HG03521 (cell line): ENCODE results near the gene ACVR1.

Source experiments
- ATAC-seq: cut with Tn5 transposase; IDR thresholded peaks from one replicate; pipeline ENCODE4 v1.9.1; 2021; ENCODE audit warnings: mild to moderate bottlenecking, moderate library complexity; ENCODE audit not compliant: unreplicated experiment

The ACVR1 gene

DNA sequence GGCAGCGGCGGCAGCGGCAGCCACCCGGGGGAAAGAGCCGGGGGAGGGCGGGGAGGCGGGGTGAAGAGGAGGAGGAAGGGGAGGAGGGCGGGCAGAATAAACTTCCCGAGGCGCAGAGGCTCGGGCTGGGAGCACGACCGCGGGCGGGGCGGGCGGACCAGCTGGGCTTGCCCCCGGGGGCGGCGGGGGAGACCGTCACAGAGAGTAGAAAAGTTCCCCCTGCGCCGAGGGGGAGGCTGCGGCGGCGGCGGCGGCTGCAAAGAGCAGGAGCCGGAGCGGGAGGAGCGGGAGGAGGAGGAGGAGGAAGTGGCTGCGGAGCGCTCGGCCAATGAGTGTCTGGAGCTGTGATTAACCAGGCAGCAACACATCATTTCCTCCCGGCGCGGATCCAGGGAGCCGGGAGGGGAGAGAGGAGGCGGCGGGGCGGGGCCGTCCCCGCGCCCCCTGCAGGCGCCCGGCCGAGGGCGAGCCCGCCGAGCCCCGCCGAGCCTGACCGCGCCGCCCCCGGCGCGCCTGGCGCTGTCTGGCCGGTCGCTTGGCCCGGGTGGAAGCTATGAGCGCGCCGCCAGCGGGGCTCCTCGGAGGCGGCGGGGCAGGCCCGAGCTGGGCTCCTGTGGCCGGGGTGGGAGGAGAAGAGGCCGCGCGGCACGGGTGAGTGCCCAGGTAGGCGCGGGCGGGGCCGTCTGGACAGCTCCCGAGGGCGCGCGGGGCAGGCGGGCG is at the start of gene ACVR1:
ACVR1 (minus strand) TSS at position 265 of the 720 bp plus-strand sequence. CDS start 76,837 bp downstream, outside the sequence.
- ATAC-seq: peak; percentile 75

- no peak for ATAC-seq
Observed at GRCh38 chr2:157925071-157925470, 48.9 kb upstream of the ACVR1 start.

DNA sequence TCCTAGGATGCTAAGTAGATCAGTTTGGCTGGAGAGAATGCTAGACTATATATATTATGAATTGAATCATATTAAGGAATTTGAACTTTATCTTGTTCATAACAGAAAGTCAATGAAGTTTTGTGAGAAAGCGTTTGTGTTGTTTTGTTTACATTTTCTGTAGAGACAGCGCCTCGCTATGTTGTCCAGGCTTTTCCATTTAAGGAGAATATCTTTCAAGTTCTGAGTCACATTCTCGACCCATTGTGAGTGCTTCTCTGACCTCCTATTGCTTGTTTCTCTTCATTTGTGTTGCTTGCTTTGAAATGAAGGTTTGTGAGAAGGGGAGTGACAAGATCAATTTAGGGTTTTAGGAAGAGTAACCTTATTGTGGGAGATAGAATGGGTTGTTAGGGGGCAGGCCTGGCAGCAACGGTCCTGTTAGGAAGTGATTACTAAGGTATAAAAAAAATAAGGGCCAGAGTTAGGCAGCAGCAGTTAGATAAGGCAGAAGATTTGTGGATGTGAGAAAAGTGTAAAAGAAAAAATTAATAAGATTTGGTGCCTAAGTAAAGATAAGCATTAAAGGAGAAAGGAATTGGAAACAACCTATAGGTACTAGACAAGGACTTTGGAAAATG is 47.6 kb upstream of the ACVR1 start:
- no peak for ATAC-seq

DNA sequence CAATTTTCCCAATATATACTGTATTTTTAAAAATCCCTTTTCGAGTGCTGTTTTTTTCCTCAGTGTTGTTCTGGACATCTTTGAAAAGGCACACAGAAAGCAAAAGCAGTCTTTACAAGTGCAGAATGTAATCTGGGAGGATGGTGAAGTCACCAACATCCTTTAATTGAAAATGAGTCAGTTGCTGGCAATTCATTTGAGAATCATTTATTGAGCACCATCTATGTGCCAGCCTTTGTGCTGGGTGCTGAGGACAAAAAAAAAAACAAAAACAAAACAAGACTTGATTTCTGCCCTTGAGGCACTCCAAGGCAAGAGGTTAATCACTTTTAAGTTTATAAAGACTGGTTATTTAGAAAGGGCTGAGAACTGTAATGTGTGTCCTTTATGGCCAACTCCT is 46.7 kb upstream of the ACVR1 start:
- no peak for ATAC-seq

GRCh38 chr2:157922336-157922735 is 46.2 kb upstream of the ACVR1 start:
- no peak for ATAC-seq

- no peak for ATAC-seq
Observed at GRCh38 chr2:157920736-157921135, 44.6 kb upstream of the ACVR1 start.

DNA sequence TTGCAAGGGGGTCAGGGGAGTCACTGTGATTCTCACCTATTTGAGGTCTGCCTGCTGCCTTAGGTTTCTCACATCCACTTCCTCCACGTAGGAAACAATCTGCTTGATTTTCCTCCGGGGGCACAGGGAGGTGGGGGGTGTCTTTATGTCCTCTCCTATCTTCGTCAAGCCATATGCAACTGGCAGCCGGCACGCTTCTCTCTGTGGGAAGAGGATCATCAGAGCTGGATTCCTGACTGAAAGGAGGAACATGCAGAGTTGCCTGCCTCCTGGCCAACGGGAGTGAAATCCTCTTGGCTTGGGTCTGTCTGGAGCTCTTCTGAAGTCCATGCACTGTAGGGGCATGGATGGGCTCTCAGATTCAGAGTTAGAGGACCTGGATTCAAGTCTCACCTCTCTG is 43.1 kb upstream of the ACVR1 start:
- ATAC-seq: no peak

DNA sequence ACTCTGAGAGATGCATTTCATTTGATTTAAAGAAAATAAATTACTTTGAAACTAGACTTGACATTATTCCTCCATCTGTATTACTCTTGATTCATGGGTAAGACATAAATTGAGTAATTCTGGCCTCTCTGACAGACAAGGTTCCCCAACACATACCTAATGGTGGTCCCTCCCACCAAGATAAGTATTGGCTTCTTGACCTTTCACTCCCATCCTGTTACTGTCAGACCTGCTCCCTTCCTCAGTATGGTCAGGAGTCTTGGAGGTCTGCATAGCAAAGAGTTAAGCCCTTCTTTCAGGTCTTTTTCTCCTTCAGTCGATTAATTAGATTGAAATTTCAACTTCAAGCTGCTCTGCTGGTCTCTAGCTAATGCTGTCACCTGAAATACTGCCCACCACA is 42.2 kb upstream of the ACVR1 start:
- no peak for ATAC-seq

DNA sequence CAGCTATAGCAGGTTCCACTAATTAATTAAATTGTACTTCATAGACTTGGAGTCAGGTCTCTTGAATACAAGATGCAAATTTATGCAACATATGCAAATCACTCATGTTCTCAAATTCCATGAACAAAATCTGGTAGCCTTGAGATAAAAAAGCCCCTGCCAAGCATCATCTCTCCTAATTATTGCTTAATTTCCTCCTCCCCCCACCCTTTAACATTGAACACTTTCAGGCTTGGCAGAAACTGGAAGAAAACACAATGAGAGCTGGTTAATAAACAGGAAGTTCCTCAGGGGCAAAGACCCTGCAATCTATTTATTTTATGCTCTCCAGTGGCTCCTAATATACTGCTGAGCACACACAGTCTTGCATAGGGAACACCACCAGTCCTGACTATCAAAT is 35.6 kb upstream of the ACVR1 start:
- no peak for ATAC-seq

- ATAC-seq: no peak
Observed at GRCh38 chr2:157911246-157911645, 35.1 kb upstream of the ACVR1 start.

- no peak for ATAC-seq
Observed at GRCh38 chr2:157905092-157905491, 29.0 kb upstream of the ACVR1 start.

GRCh38 chr2:157903626-157904025 is 27.5 kb upstream of the ACVR1 start:
- no peak for ATAC-seq

DNA sequence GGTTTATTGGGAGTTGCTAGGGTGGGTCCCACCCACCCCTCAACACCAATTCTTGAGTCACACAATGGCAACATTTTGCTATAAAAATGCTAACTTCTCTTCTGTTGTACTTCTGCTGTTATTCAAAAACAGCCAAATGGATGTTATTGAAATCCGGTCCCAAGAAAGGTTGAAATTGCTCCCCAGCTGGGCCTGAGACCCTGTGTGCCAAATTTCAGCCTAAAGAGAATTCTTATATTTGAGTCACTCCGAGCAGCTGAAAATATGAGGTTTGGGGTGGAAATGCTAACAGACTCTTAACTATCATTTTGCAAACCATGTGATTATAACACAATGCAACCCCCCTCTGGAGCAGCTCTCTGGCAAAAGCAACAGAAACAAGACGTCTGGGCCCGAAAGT is 27.0 kb upstream of the ACVR1 start:
- no peak for ATAC-seq

- ATAC-seq: no peak
Observed at GRCh38 chr2:157902692-157903091, 26.6 kb upstream of the ACVR1 start.

DNA sequence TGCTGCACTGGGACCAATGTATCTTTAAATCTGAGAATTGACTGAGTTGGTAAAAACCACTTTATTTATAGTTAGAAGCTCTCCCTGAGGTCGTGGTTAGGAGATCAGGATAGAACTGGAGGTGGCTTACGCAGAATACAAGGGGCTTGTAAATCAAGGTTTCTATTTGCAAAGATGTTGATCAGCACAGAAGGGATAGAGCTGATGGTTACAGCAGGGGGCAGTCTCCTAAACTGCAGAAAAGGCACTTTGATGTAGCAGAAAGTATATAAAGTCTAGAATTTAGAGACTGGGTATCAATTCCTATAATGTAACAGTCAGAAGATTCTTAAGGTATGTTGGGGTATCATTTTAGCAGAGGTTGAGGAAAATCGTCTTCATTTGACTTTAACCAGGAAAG is 25.2 kb upstream of the ACVR1 start:
- ATAC-seq: no peak

- ATAC-seq: no peak
Observed at GRCh38 chr2:157900684-157901083, 24.6 kb upstream of the ACVR1 start.

DNA sequence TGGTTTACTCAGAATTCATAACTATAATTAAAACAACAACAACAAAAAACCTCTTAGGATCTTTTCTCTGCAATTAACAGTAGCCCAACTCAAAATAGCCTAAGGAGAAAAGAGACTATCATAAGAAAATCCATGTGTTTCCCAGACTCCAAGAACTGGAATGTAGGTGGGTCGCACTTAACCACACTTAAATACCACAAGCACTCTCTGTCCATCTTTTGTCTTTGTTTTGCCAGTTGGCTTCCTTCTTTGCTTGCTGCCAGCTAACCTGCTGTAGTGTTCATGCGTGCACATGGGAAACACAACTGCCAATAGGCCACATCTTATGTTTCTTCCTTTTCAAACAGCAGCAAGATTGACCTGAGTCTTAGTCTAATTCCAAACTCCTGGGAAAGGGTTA is 24.1 kb upstream of the ACVR1 start:
- ATAC-seq: no peak

GRCh38 chr2:157899125-157899839 is 23.2 kb upstream of the ACVR1 start:
- peak; percentile 66 for ATAC-seq

DNA sequence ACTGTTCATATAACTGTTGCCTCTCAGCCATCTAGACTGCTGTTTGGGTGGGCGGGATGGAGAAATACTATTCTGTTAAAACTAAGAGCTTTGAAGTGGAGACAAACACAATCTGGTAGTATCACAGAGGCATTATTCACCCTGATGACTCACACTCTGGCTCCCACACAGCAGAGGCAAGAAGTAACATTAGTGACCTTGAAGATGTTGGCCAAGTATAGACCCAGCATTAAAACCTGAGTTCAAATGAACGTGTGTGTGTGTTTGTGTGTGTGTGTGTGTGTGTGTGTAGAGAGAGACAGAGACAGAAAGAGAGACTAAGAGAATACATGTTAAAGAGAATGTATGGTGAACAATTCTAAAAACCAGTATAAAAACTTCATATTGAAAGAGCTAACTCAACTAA is 22.5 kb upstream of the ACVR1 start:
- ATAC-seq: peak; percentile 29

DNA sequence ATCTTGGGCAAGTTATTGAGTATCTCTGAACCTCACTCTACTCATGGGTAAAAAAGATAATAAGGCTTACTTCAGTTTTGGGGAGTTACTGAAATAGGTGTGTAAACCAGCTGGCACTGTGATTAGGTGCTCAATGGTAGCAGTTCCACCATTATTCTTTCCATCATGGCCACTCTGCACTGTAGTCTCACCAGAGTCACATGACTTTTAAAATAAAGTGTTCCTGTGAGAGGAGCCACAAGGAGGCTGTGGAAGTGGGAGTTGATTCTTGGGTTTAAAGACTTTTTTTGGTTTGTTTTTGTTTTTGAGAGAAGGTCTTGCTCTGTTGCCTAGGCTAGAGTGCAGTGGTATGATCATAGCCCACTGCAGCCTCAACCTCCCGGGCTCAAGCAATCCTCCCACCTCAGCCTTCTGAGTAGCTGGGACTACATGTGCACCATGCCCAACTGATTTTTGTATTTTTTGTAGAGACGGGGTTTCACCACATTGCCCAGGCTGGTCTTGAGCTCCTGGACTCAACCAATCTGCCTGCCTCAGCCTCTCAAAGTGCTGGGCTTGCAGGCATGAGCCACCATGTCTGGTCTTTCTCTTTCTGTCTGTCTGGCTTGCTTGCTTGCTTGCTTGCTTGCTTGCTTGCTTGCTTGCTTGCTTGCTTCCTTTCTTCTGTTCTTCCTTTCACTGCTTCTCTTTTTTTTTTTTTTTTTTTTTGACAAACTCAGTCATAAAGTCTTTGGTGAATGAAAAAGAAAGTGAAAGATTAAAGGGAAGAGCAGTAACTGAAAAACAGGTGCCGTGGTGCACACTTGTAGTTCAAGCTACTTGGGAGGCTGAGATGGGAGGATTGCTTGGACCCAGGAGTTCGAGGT is 21.2 kb upstream of the ACVR1 start:
- peak; percentile 35 for ATAC-seq

- no peak for ATAC-seq
Observed at GRCh38 chr2:157895531-157895930, 19.4 kb upstream of the ACVR1 start.
